Upper lobe of left lung (tissue), 6 donors: ENCODE results near the gene PDE4D. TPM values are rescaled to one million over a fixed set of nuclear protein-coding genes. Genes with fewer than 3 reads are reported as not detected.
A peak's percentile ranks its signal among the peaks of the same experiment; 100 is the strongest.

Source experiments
- ATAC-seq, 2 donors: fragments of 200-7000 bp; cut with Tn5 transposase; one replicate each; pipeline ENCODE4 v1.9.1; 2022; ENCODE audit warnings: mild to moderate bottlenecking in 2 of 2, moderate library complexity in 2 of 2; ENCODE audit not compliant: low FRiP score in 2 of 2
- DNase-seq, 2 donors: peaks; one replicate each; pipeline ENCODE4 v3.0.0-alpha.2; 2019 to 2020
- H3K27ac ChIP-seq, 4 donors: fragments of 200-600 bp; sonication (generic); one replicate each; pipeline ENCODE4 v1.5.1; 2016 to 2019
- H3K27me3 ChIP-seq, 4 donors: fragments of 200-600 bp; sonication (generic); one replicate each; pipeline ENCODE4 v1.5.1; 2017 to 2019
- H3K36me3 ChIP-seq, 4 donors: fragments of 200-600 bp; sonication (generic); one replicate each; pipeline ENCODE4 v1.5.1; 2016 to 2019
- H3K4me1 ChIP-seq, 4 donors: fragments of 200-600 bp; sonication (generic); one replicate each; pipeline ENCODE4 v1.5.1; 2018 to 2019
- H3K4me3 ChIP-seq, 4 donors: fragments of 200-600 bp; sonication (generic); one replicate each; pipeline ENCODE4 v1.5.1; 2017 to 2019; ENCODE audit warnings: mild to moderate bottlenecking in 2 of 4, moderate library complexity in 1 of 4
- H3K9me3 ChIP-seq, 4 donors: fragments of 200-600 bp; sonication (generic); one replicate each; pipeline ENCODE4 v1.5.1; 2018 to 2019
- EP300 ChIP-seq, 4 donors: sonication (generic); formaldehyde crosslinking; IDR thresholded peaks; one replicate each; pipeline ENCODE4 v1.5.1; 2017; ENCODE audit warnings: antibody characterized with exemption in 4 of 4, control low read depth in 2 of 4
- POLR2A ChIP-seq, 4 donors: fragments of 450-650 bp; IDR thresholded peaks; one replicate each; pipeline ENCODE4 v1.5.1; 2016 to 2017; ENCODE audit warnings: antibody characterized with exemption in 4 of 4, mild to moderate bottlenecking in 2 of 4
- POLR2AphosphoS5 ChIP-seq, 2 donors: sonication (generic); formaldehyde crosslinking; IDR thresholded peaks; one replicate each; pipeline ENCODE4 v1.5.1; 2017; ENCODE audit warnings: antibody characterized with exemption in 2 of 2
- WGBS, 2 donors: methylation state at CpG; one replicate each; pipeline ENCODE4 v1.1.5; 2017 to 2018; 5-methylcytosine and 5-hydroxymethylcytosine counted together
- total RNA-seq, 6 donors: library from RNA; depleted of rRNA in 4 of 6; stranded (reverse); fragments of >200 nt in 4 of 6; gene quantifications; one replicate each; pipeline versions ENCODE4 v1.1.0 to v1.2.1, GENCODE V29; 2016 to 2021
- TF ChIP-seq, protein P1 (sequence below), 6 experiments: fragments of 450-650 bp in 4 of 6; fragments of 200-600 bp in 2 of 6; sonication (generic) in 2 of 6; IDR thresholded peaks; one replicate each; pipeline ENCODE4 v1.5.1; 2016 to 2019; ENCODE audit warnings: antibody characterized with exemption in 6 of 6
- donor health status: DM: no; HTN: no; CAD: no; lungs with moderate emphysema.
- donor health status: DM: no; HTN: yes; CAD: no; lungs with severe emphysema.

Gene PDE4D
- total RNA-seq, 6 donors from 2014 or later = 50.4 to 188 (median 84.0) TPM

DNA sequence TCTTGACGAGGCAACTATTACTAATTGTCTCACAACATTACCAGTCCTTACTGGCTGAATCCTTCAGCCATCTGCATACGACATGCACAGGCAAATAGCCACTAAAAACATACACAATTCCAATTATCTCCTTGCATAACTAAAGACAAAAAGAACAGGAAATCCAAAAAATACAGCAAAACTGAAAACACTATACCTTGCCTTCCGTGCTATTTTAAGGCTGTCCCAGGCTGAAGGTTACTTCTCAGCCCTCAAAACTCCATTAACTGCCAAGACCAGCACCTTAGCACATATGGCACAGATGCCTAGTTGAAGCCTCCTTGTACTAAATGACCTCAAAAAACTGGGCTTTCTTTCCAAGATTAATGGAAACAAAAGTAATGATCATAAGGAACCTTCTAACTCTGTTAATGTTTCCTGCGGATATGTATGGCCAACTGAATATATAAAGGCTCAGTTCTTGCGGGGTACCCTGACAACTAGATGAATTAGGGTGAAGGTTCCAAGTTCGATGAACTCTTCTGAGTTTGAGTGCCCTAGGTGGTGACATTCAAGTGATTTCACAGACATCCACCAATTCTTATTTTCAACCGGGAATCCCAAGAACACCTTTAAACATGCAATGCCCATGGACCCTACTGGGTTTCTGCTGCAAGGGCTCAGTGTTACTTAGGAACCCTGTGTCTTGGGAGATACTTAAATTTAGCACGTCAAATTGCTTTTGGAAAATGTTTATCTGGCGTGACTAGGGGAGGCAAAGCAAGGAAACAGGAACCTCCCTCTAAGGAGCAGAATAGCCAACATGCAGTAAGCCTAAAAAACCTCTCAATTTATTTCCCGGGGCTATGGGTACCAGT is 855.4 kb downstream of the PDE4D start:
- WGBS, 2 donors = 28 to 34% methylated on average over 10 of the region's 10 CpGs
- Histone ChIP-seq H3K36me3 (no peaks in the 10 kb centered on the region), H3K9me3 (no peaks in the 10 kb centered on the region), H3K27ac (peak overlapping the region; percentile 88 to 94 (median 89)), H3K4me1 (peaks cover 5 to 42% (median 31%) of the 10 kb centered on the region in 4 donors), H3K27me3 (no peaks in the 10 kb centered on the region), H3K4me3 (peak overlapping the region; percentile 60 to 74 (median 68))
- DNase-seq (no peak), ATAC-seq (peak in 1 of 2 donors; percentile 2)
- TF ChIP-seq POLR2AphosphoS5 (IDR thresholded peaks at IDR 0.05) = no peak
- TF ChIP-seq, protein P1, sequence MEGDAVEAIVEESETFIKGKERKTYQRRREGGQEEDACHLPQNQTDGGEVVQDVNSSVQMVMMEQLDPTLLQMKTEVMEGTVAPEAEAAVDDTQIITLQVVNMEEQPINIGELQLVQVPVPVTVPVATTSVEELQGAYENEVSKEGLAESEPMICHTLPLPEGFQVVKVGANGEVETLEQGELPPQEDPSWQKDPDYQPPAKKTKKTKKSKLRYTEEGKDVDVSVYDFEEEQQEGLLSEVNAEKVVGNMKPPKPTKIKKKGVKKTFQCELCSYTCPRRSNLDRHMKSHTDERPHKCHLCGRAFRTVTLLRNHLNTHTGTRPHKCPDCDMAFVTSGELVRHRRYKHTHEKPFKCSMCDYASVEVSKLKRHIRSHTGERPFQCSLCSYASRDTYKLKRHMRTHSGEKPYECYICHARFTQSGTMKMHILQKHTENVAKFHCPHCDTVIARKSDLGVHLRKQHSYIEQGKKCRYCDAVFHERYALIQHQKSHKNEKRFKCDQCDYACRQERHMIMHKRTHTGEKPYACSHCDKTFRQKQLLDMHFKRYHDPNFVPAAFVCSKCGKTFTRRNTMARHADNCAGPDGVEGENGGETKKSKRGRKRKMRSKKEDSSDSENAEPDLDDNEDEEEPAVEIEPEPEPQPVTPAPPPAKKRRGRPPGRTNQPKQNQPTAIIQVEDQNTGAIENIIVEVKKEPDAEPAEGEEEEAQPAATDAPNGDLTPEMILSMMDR (IDR thresholded peaks at IDR 0.05) = no peak

- peak overlapping the region; percentile 31 to 94 (median 89) for H3K27ac ChIP-seq
- H3K4me3 ChIP-seq = peak overlapping the region; percentile 7 to 74 (median 66)
- ATAC-seq (no peak), DNase-seq (no peak)
- no peak for TF ChIP-seq POLR2AphosphoS5 (IDR thresholded peaks at IDR 0.05)
- TF ChIP-seq EP300 (IDR thresholded peaks at IDR 0.05) = no peak
- TF ChIP-seq POLR2A (IDR thresholded peaks at IDR 0.05) = no peak
- TF ChIP-seq, protein P1 (IDR thresholded peaks at IDR 0.05) = no peak
- no peaks in the 10 kb centered on the region for H3K9me3 ChIP-seq
- WGBS, 2 donors = 49 to 51% methylated on average over 2 of the region's 2 CpGs
- no peaks in the 10 kb centered on the region for H3K36me3 ChIP-seq
- H3K27me3 ChIP-seq = no peaks in the 10 kb centered on the region
- H3K4me1 ChIP-seq = peaks cover 1 to 37% (median 28%) of the 10 kb centered on the region in 4 donors
Measured at GRCh38 chr5:59037453-59037852, 856.1 kb downstream of the PDE4D start.

DNA sequence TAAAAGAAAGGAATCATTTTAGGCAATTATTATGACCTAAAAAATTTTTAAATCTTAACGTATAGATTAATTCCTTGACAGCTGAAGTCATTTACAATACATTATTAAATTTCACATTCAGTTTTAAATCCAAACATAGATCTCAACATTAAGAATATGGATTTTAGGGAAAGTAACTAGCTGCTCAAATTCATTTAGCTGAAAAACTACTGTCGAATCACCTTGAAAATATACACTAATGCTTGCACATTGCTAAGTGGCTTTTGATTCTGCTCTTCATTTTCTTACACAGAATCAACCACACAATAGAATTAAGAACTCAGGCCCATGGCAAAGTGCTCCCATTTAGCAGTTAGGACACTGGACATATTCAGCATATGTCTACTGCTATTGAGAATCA is 856.5 kb downstream of the PDE4D start:
- ATAC-seq (no peak), DNase-seq (no peak)
- TF ChIP-seq, protein P1 (IDR thresholded peaks at IDR 0.05) = no peak
- no peak for TF ChIP-seq POLR2AphosphoS5 (IDR thresholded peaks at IDR 0.05)
- no peak for TF ChIP-seq POLR2A (IDR thresholded peaks at IDR 0.05)
- TF ChIP-seq EP300 (IDR thresholded peaks at IDR 0.05) = no peak
- no peaks in the 10 kb centered on the region for H3K9me3 ChIP-seq
- 57 to 73% methylated on average over 2 of the region's 2 CpGs for WGBS, 2 donors
- peak overlapping the region; percentile 31 to 94 (median 89) for H3K27ac ChIP-seq
- peaks cover 0 to 33% (median 24%) of the 10 kb centered on the region in 4 donors for H3K4me1 ChIP-seq
- H3K36me3 ChIP-seq = no peaks in the 10 kb centered on the region
- no peaks in the 10 kb centered on the region for H3K27me3 ChIP-seq
- H3K4me3 ChIP-seq = peak overlapping the region in 3 of 4 donors; percentile 60 to 74 (median 72)

DNA sequence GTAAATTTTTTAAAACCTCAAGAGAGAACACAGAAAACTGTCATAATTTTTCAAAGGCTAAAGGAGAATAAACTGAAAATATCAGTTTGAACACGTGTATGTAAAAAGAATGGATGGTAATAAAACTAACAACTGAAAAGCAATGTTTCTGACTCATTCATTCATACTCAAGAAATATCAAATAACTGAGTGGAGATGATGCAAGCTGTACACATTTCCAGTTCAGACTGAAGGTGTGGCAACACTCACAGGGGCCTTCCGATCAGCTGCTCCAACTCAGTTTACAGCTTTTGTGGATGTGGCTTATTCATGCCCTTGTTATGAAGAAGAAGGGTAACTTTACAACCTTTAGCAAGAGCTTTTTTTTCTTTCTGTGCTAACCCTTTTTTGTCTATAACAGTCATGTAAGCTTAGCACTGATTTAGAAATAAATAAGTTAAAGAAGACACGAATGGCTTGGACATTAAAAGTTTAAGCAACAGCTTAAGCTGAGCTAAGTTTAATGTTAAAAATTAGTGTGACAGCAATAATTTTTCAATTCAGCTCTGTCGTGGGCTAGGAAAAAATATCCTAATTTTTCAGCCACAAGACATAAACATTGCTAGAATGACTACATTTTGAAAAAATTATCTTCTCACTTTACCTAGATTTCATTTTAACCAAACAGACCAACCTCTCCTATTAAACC is 857.1 kb downstream of the PDE4D start:
- no peaks in the 10 kb centered on the region for H3K9me3 ChIP-seq
- ATAC-seq (peak in 1 of 2 donors; percentile 61), DNase-seq (peak in 1 of 2 donors; percentile 77)
- 29 to 46% methylated on average over 4 of the region's 4 CpGs for WGBS, 2 donors
- H3K4me1 ChIP-seq = peaks cover 0 to 31% (median 19%) of the 10 kb centered on the region in 4 donors
- peak; percentile 86 to 95 for TF ChIP-seq POLR2AphosphoS5 (IDR thresholded peaks at IDR 0.05)
- TF ChIP-seq, protein P1 (IDR thresholded peaks at IDR 0.05) = no peak
- peak in 2 of 4 donors; percentile 39 to 90 for TF ChIP-seq EP300 (IDR thresholded peaks at IDR 0.05)
- TF ChIP-seq POLR2A (IDR thresholded peaks at IDR 0.05) = peak in 1 of 4 donors; percentile 64
- H3K4me3 ChIP-seq = peak overlapping the region in 3 of 4 donors; percentile 60 to 74 (median 72)
- H3K27ac ChIP-seq = peak overlapping the region; percentile 31 to 94 (median 64)
- no peaks in the 10 kb centered on the region for H3K27me3 ChIP-seq
- H3K36me3 ChIP-seq = no peaks in the 10 kb centered on the region
